GM23338 (cell line): ENCODE data around the gene NEDD4.

Source experiments
- CTCF ChIP-seq, 2 experiments: fragments of 200-600 bp in 1 of 2; sonication (generic) in 1 of 2; conservative IDR thresholded peaks; 2 replicates each; pipeline versions ENCODE4 v1.5.1 to v1.6.1; 2016 to 2017; ENCODE audit warnings: antibody characterized with exemption in 2 of 2, low read depth in 2 of 2, mild to moderate bottlenecking in 2 of 2, moderate library complexity in 1 of 2
- EZH2 ChIP-seq: fragments of 200-600 bp; sonication (generic); IDR thresholded peaks from one replicate; pipeline ENCODE4 v1.8.0; 2017; ENCODE audit warnings: antibody characterized with exemption, mild to moderate bottlenecking, low read depth; ENCODE audit not compliant: unreplicated experiment
- EZH2phosphoT487 ChIP-seq: fragments of 200-600 bp; sonication (generic); IDR thresholded peaks from one replicate; pipeline ENCODE4 v1.8.1; 2018; ENCODE audit warnings: antibody characterized with exemption; ENCODE audit not compliant: unreplicated experiment
- JUNB ChIP-seq: IDR thresholded peaks from one replicate; pipeline ENCODE4 v1.6.1; 2016; ENCODE audit warnings: antibody characterized with exemption; ENCODE audit not compliant: unreplicated experiment
- ZNF331 ChIP-seq: fragments of 250-450 bp; sonication (Bioruptor Pico); IDR thresholded peaks from 2 replicates; pipeline ENCODE4 v1.5.0; 2020; ENCODE audit warnings: low read depth, mild to moderate bottlenecking, moderate library complexity

- TF ChIP-seq CTCF (conservative IDR thresholded peaks at IDR 0.05; ENCODE audit: low read depth in 2 of 2) (no peak), ZNF331 (CRISPR knock-in tag) (no peak), EZH2phosphoT487 (no peak), EZH2 (no peak), JUNB (no peak)
Observed at GRCh38 chr15:55942332-55942731, 51.1 kb downstream of the NEDD4 start.
